IMR-90 (cell line): ENCODE results near the gene NUCB2.

Experiments used
- BHLHE40 ChIP-seq: fragments of 150-350 bp; IDR thresholded peaks from 2 replicates; pipeline ENCODE4 v1.6.1; 2016; ENCODE audit warnings: mild to moderate bottlenecking, low read depth, low read length
- CEBPB ChIP-seq: IDR thresholded peaks from 2 replicates; pipeline ENCODE4 v1.6.1; 2012; ENCODE audit warnings: low read depth, low read length, improper control_type of control experiment
- MAFK ChIP-seq: IDR thresholded peaks from 2 replicates; pipeline ENCODE4 v1.6.1; 2012; ENCODE audit warnings: low read depth, low read length, improper control_type of control experiment
- MAZ ChIP-seq: IDR thresholded peaks from 2 replicates; pipeline ENCODE4 v1.6.1; 2012; ENCODE audit warnings: low read depth, mild to moderate bottlenecking, low read length, improper control_type of control experiment, moderate library complexity, borderline replicate concordance
- NFE2L2 ChIP-seq: fragments of 150-350 bp; IDR thresholded peaks from 2 replicates; pipeline ENCODE4 v1.6.1; 2016; ENCODE audit warnings: low read depth, mild to moderate bottlenecking, low read length
- POLR2A ChIP-seq: IDR thresholded peaks from 2 replicates; pipeline ENCODE4 v1.6.1; 2012; ENCODE audit warnings: mild to moderate bottlenecking, low read depth, low read length
- RAD21 ChIP-seq: IDR thresholded peaks from 2 replicates; pipeline ENCODE4 v1.6.1; 2012; ENCODE audit warnings: low read length, improper control_type of control experiment
- TF ChIP-seq, protein P1 (sequence below): conservative IDR thresholded peaks from 2 replicates; pipeline ENCODE4 v1.5.1; 2012; ENCODE audit warnings: mild to moderate bottlenecking, low read depth, low read length, improper control_type of control experiment

- TF ChIP-seq RAD21 (no peak), POLR2A (no peak), MAZ (no peak), BHLHE40 (no peak), MAFK (no peak), CEBPB (no peak), NFE2L2 (no peak)
- TF ChIP-seq, protein P1, sequence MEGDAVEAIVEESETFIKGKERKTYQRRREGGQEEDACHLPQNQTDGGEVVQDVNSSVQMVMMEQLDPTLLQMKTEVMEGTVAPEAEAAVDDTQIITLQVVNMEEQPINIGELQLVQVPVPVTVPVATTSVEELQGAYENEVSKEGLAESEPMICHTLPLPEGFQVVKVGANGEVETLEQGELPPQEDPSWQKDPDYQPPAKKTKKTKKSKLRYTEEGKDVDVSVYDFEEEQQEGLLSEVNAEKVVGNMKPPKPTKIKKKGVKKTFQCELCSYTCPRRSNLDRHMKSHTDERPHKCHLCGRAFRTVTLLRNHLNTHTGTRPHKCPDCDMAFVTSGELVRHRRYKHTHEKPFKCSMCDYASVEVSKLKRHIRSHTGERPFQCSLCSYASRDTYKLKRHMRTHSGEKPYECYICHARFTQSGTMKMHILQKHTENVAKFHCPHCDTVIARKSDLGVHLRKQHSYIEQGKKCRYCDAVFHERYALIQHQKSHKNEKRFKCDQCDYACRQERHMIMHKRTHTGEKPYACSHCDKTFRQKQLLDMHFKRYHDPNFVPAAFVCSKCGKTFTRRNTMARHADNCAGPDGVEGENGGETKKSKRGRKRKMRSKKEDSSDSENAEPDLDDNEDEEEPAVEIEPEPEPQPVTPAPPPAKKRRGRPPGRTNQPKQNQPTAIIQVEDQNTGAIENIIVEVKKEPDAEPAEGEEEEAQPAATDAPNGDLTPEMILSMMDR = no peak
These were observed 25.8 kb upstream of the NUCB2 start for GRCh38 chr11:17250561-17251350.
